BJ (cell line): ENCODE measurements around the gene PRR13. TPM values are rescaled to one million over a fixed set of nuclear protein-coding genes. Genes with fewer than 3 reads are reported as not detected.

Source experiments
- CTCF ChIA-PET: fragments of 350-600 bp; formaldehyde crosslinking; extraction: SDS; loops from one replicate; lab custom pipeline; 2021; ENCODE audit warnings: antibody characterized with exemption, inconsistent platforms; lab: Yijun Ruan, JAX
- POLR2A ChIA-PET: fragments of 300-600 bp; sonication (Branson Sonifier 250); formaldehyde crosslinking; extraction: SDS; loops from one replicate; lab custom pipeline; 2021; ENCODE audit warnings: antibody characterized with exemption; lab: Charles Lee
- DNase-seq: peaks from one replicate; pipeline ENCODE4 v3.0.0-alpha.2; 2011; ENCODE audit warnings: low read depth
- H3K27me3 ChIP-seq: 2 replicates; pipeline ENCODE4 v1.6.0; 2011; ENCODE audit warnings: low read length; ENCODE audit not compliant: control insufficient read depth, insufficient read depth
- H3K36me3 ChIP-seq: 2 replicates; pipeline ENCODE4 v1.5.1; 2011; ENCODE audit warnings: low read length; ENCODE audit not compliant: control insufficient read depth, insufficient read depth
- H3K4me3 ChIP-seq: 2 replicates; pipeline ENCODE4 v1.5.1; 2011; ENCODE audit warnings: low read depth, mild to moderate bottlenecking, control low read depth, low read length
- polyA plus RNA-seq: library from polyadenylated mRNA; depleted of rRNA; stranded (reverse); fragments of >200 nt; gene quantifications from 2 replicates; pipeline ENCODE4 v1.2.3, GENCODE V29; 2011
- TF ChIP-seq, protein P1 (sequence below): IDR thresholded peaks from 2 replicates; pipeline ENCODE4 v1.5.1; 2011; ENCODE audit warnings: low read depth, mild to moderate bottlenecking, control low read depth, inconsistent platforms, low read length, moderate library complexity; ENCODE audit not compliant: insufficient read depth

The PRR13 gene
- polyA plus RNA-seq, 1 experiment, result 66.4 TPM

DNA sequence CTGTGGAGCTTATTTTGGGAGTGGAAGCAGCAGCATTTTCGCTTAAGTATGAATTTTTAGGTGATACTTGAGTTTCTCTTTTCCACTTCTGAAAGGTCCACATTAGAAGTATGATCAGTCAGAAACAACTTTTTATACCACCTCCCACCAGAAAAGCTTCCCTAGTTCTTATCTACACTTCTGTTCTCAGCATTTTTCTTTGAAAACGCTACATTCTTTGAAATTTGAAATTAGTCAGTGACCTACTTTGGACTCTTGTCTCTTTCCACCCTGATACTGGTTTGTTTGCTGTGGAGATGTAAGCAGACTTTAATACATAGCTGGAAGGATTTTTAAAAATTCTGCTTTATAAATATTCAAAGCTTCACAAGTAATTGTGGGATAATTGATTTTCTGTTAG is 32.5 kb downstream of the PRR13 start:
- CTCF ChIA-PET, result interaction anchor here (0.8 to 1.6 kb wide), 6 partner anchors 8 to 152 kb away, joined by 3 to 10 read pairs (median 3); partner anchors contain the start of gene AAAS
- Histone ChIP-seq H3K4me3 (no peak overlapping the region), H3K27me3 (no peaks in the 10 kb centered on the region), H3K36me3 (peaks cover 22% of the 10 kb centered on the region)
- POLR2A ChIA-PET, result no interaction called here
- TF ChIP-seq, protein P1, sequence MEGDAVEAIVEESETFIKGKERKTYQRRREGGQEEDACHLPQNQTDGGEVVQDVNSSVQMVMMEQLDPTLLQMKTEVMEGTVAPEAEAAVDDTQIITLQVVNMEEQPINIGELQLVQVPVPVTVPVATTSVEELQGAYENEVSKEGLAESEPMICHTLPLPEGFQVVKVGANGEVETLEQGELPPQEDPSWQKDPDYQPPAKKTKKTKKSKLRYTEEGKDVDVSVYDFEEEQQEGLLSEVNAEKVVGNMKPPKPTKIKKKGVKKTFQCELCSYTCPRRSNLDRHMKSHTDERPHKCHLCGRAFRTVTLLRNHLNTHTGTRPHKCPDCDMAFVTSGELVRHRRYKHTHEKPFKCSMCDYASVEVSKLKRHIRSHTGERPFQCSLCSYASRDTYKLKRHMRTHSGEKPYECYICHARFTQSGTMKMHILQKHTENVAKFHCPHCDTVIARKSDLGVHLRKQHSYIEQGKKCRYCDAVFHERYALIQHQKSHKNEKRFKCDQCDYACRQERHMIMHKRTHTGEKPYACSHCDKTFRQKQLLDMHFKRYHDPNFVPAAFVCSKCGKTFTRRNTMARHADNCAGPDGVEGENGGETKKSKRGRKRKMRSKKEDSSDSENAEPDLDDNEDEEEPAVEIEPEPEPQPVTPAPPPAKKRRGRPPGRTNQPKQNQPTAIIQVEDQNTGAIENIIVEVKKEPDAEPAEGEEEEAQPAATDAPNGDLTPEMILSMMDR, result no peak
- no peak for DNase-seq

DNA sequence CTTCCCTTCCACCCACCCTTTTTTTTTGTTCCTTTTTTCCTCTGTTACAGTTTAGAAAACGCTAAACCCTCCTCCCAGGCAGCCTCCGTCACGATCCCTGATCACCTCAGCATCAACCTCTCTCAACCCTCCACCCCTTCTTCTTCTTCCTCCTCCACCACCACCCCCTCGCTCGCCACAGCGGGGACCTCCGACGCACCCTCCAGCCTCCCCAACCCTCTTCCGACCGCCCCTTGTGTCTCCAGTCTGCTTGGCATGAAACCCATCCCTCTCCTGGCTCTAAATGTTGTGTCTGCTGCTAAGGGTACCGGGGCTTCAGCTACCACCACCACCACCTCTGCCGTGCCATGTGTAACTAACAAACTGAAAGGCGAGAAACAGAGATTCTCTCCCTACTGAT is 33.3 kb downstream of the PRR13 start:
- ChIA-PET CTCF (interaction anchor here (0.6 to 4.4 kb wide), 6 partner anchors 10 to 238 kb away, joined by 3 to 25 read pairs (median 3); partner anchors contain the start of gene AAAS), POLR2A (no interaction called here)
- Histone ChIP-seq H3K36me3 (peaks cover 21% of the 10 kb centered on the region), H3K4me3 (no peak overlapping the region), H3K27me3 (no peaks in the 10 kb centered on the region)
- DNase-seq, result no peak
- TF ChIP-seq, protein P1, result no peak

DNA sequence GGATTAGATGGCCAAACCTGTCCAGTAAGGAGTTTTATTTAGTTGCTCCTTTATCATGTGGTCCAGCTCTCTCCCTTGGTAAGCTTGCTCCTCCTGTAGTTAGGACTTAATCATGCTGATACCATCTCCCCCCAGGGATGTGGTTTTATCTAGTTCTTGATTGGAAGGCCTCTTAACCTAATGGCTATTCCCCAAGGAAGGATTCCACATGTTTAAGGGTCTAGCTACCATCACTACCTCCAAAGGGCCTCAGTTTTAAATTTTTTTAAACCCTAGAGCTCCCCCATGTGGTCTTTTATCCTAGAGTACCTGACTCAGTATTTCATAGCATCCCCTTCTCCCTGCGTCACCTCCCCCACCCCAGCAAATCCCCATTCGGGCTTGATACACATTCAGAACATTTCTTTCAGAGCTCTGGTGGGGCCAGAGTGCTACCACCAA is 35.3 kb downstream of the PRR13 start:
- Histone ChIP-seq H3K4me3 (no peak overlapping the region), H3K27me3 (no peaks in the 10 kb centered on the region), H3K36me3 (peaks cover 27% of the 10 kb centered on the region)
- TF ChIP-seq, protein P1, result peak; percentile 44
- POLR2A ChIA-PET, result no interaction called here
- no peak for DNase-seq
- CTCF ChIA-PET, result interaction anchor here (0.7 to 4.4 kb wide), 13 partner anchors 12 to 111 kb away, joined by 3 to 25 read pairs (median 4); partner anchors contain the start of genes NPFF and TARBP2

DNA sequence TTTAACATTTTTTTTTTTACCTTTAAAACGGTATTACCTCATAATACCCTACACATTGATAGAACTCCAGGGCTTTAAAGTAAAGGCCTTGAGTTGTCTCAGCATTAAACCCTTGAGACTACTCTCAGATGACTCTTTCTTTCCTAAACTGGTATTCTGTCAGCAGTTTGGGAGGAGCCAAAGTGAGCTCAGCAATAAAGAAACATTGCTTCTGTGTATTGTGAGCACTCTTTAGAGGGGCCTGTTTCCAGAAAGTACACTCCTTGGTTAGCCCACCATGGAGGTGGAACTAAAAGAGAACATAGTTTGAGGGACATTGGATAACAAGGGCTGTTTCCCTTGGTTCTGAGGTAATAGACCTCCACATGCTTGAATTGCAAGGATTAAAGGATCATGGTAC is 37.3 kb downstream of the PRR13 start:
- Histone ChIP-seq H3K36me3 (peaks cover 42% of the 10 kb centered on the region), H3K27me3 (no peaks in the 10 kb centered on the region), H3K4me3 (no peak overlapping the region)
- ChIA-PET POLR2A (interaction anchor here (0.6 to 1.0 kb wide), 4 partner anchors 18 to 345 kb away, joined by 3 to 8 read pairs (median 6); no protein-coding TSS in a partner anchor), CTCF (interaction anchor here (0.9 to 4.4 kb wide), 5 partner anchors 11 to 157 kb away, joined by 3 to 25 read pairs (median 5); partner anchors contain the start of gene AAAS)
- DNase-seq, result no peak
- TF ChIP-seq, protein P1, result no peak

DNA sequence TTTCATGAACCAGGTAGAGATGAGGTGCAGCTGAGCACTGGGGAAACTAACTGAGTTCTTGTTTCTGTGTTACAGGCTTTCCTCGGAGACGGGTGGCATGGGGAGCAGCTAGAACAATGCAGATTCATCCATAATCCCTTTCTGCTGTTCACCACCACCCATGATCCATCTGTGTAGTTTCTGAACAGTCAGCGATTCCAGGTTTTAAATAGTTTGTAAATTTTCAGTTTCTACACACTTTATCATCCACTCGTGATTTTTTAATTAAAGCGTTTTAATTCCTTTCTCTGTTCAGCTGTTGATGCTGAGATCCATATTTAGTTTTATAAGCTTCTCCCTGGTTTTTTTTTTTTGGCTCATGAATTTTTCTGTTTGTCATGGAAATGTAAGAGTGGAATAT is 37.8 kb downstream of the PRR13 start:
- POLR2A ChIA-PET, result interaction anchor here (0.6 to 1.0 kb wide), 4 partner anchors 17 to 345 kb away, joined by 3 to 8 read pairs (median 6); no protein-coding TSS in a partner anchor
- no peak overlapping the region for H3K4me3 ChIP-seq
- no peaks in the 10 kb centered on the region for H3K27me3 ChIP-seq
- DNase-seq, result no peak
- TF ChIP-seq, protein P1, result no peak
- CTCF ChIA-PET, result interaction anchor here (0.7 to 4.4 kb wide), 3 partner anchors 15 to 30 kb away, joined by 3 to 25 read pairs (median 3); no protein-coding TSS in a partner anchor
- H3K36me3 ChIP-seq, result peaks cover 43% of the 10 kb centered on the region
